NT2/D1 (cell line): ENCODE data around the gene RAP1A.
"Not testable (repeated sequence)": the region's sequence is repeated elsewhere in the genome, so short reads cannot be mapped to it uniquely, and the experiment has no call there.

ENCODE experiments used
- DNase-seq: peaks from one replicate; pipeline ENCODE4 v3.0.0-alpha.2; 2011; ENCODE audit warnings: low read depth, low spot score
- H3K27me3 ChIP-seq: 2 replicates; pipeline ENCODE4 v1.6.0; 2011; ENCODE audit warnings: mild to moderate bottlenecking; ENCODE audit not compliant: insufficient read length, insufficient read depth
- H3K36me3 ChIP-seq: 2 replicates; pipeline ENCODE4 v1.6.1; 2011; ENCODE audit warnings: mild to moderate bottlenecking, low read length, mixed read lengths; ENCODE audit not compliant: insufficient read depth, insufficient read length
- H3K4me1 ChIP-seq: 2 replicates; pipeline ENCODE4 v1.5.1; 2011; ENCODE audit not compliant: insufficient read depth, insufficient read length
- H3K4me3 ChIP-seq: 2 replicates; pipeline ENCODE4 v1.5.1; 2011; ENCODE audit warnings: low read depth; ENCODE audit not compliant: insufficient read length
- H3K9ac ChIP-seq: 2 replicates; pipeline ENCODE4 v1.6.0; 2011; ENCODE audit warnings: low read depth; ENCODE audit not compliant: insufficient read length
- H3K9me3 ChIP-seq: 2 replicates; pipeline ENCODE4 v1.5.1; 2011; ENCODE audit warnings: mild to moderate bottlenecking, low read length; ENCODE audit not compliant: insufficient read depth
- SUZ12 ChIP-seq: IDR thresholded peaks from 2 replicates; pipeline ENCODE4 v1.6.1; 2011; ENCODE audit not compliant: insufficient read length, insufficient read depth; ENCODE audit errors: extremely low read depth
- YY1 ChIP-seq: IDR thresholded peaks from 2 replicates; pipeline ENCODE4 v1.6.1; 2011; ENCODE audit not compliant: insufficient read length, insufficient read depth
- ZNF274 ChIP-seq: IDR thresholded peaks from 2 replicates; pipeline ENCODE4 v1.6.1; 2011; ENCODE audit warnings: mild to moderate bottlenecking, low read depth, low read length

The RAP1A gene

GRCh38 chr1:111679541-111679940 lies 60.0 kb downstream of the RAP1A start:
- H3K9ac ChIP-seq = no peak overlapping the region
- peaks cover 34% of the 10 kb centered on the region; the same call in 1 of the 2 replicates for H3K9me3 ChIP-seq
- TF ChIP-seq YY1 = no peak
- TF ChIP-seq ZNF274 = no peak
- TF ChIP-seq SUZ12 = no peak
- DNase-seq = no peak
- no peak overlapping the region for H3K4me3 ChIP-seq
- H3K4me1 ChIP-seq = no peaks in the 10 kb centered on the region
- H3K36me3 ChIP-seq = peaks cover 7% of the 10 kb centered on the region
- H3K27me3 ChIP-seq = no peaks in the 10 kb centered on the region

GRCh38 chr1:111680212-111680800 lies 60.7 kb downstream of the RAP1A start:
- H3K27me3 ChIP-seq, H3K4me1 ChIP-seq, DNase-seq, H3K36me3 ChIP-seq, H3K9ac ChIP-seq, H3K4me3 ChIP-seq: not testable (repeated sequence)
- H3K9me3 ChIP-seq = peaks cover 34% of the 10 kb centered on the region; the same call in 1 of the 2 replicates

GRCh38 chr1:111685293-111686153 lies 65.9 kb downstream of the RAP1A start:
- not testable (repeated sequence) for H3K27me3 ChIP-seq, H3K9me3 ChIP-seq, DNase-seq, H3K4me1 ChIP-seq, H3K4me3 ChIP-seq, H3K9ac ChIP-seq, H3K36me3 ChIP-seq

- Histone ChIP-seq H3K36me3 (peaks cover 19% of the 10 kb centered on the region), H3K9ac (no peak overlapping the region), H3K9me3 (no peaks in the 10 kb centered on the region), H3K4me1 (no peaks in the 10 kb centered on the region), H3K4me3 (no peak overlapping the region), H3K27me3 (no peaks in the 10 kb centered on the region)
- DNase-seq = no peak
- TF ChIP-seq YY1 = no peak
- no peak for TF ChIP-seq ZNF274
- TF ChIP-seq SUZ12 = no peak
Measured at GRCh38 chr1:111690306-111690617, 70.7 kb downstream of the RAP1A start.

- no peak overlapping the region for H3K4me3 ChIP-seq
- H3K4me1 ChIP-seq = no peaks in the 10 kb centered on the region
- no peaks in the 10 kb centered on the region for H3K27me3 ChIP-seq
- H3K9me3 ChIP-seq = no peaks in the 10 kb centered on the region
- TF ChIP-seq YY1 (no peak), SUZ12 (no peak), ZNF274 (no peak)
- DNase-seq = no peak
- no peak overlapping the region for H3K9ac ChIP-seq
- peaks cover 25% of the 10 kb centered on the region for H3K36me3 ChIP-seq
Measured at GRCh38 chr1:111691886-111692285, 72.3 kb downstream of the RAP1A start.

DNA sequence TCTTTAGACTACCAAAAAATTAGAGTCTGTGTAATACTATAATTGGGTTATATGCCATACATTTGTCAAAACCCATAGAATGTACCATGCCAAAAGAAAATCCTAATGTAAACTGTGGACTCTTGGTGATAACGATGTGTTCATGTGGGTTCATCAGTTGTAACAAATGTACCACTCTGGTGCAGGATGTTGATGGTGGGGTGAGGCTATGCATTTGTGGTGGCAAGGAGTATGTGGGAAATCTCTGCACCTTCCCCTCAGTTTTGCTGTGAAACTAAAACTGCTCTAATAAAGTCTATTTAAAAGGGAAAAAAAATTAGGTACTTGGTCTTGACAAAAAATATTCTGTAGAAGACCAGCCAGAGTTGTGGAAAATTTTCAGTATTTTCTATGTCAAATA lies 76.2 kb downstream of the RAP1A start:
- H3K9ac ChIP-seq = no peak overlapping the region
- H3K27me3 ChIP-seq = no peaks in the 10 kb centered on the region
- no peaks in the 10 kb centered on the region for H3K9me3 ChIP-seq
- H3K4me3 ChIP-seq = no peak overlapping the region
- H3K4me1 ChIP-seq = no peaks in the 10 kb centered on the region
- no peak for DNase-seq
- TF ChIP-seq ZNF274 (no peak), YY1 (no peak), SUZ12 (no peak)
- peaks cover 56% of the 10 kb centered on the region for H3K36me3 ChIP-seq

- no peak for TF ChIP-seq SUZ12
- TF ChIP-seq YY1 = no peak
- no peak for TF ChIP-seq ZNF274
- H3K9me3 ChIP-seq = no peaks in the 10 kb centered on the region
- no peak overlapping the region for H3K4me3 ChIP-seq
- no peak for DNase-seq
- H3K4me1 ChIP-seq = no peaks in the 10 kb centered on the region
- H3K36me3 ChIP-seq = peaks cover 61% of the 10 kb centered on the region
- no peak overlapping the region for H3K9ac ChIP-seq
- H3K27me3 ChIP-seq = no peaks in the 10 kb centered on the region
Measured at GRCh38 chr1:111696330-111696729, 76.7 kb downstream of the RAP1A start.

- no peak for DNase-seq
- Histone ChIP-seq H3K36me3 (peaks cover 64% of the 10 kb centered on the region), H3K9me3 (no peaks in the 10 kb centered on the region), H3K9ac (no peak overlapping the region), H3K4me3 (no peak overlapping the region), H3K27me3 (no peaks in the 10 kb centered on the region), H3K4me1 (no peaks in the 10 kb centered on the region)
- TF ChIP-seq YY1 (no peak), SUZ12 (no peak), ZNF274 (no peak)
Measured at GRCh38 chr1:111699268-111699667, 79.7 kb downstream of the RAP1A start.
